ENCODE results near the gene GGT1.
"Not testable (repeated sequence)": the region's sequence is repeated elsewhere in the genome, so short reads cannot be mapped to it uniquely, and the experiment has no call there.

Gene GGT1

DNA sequence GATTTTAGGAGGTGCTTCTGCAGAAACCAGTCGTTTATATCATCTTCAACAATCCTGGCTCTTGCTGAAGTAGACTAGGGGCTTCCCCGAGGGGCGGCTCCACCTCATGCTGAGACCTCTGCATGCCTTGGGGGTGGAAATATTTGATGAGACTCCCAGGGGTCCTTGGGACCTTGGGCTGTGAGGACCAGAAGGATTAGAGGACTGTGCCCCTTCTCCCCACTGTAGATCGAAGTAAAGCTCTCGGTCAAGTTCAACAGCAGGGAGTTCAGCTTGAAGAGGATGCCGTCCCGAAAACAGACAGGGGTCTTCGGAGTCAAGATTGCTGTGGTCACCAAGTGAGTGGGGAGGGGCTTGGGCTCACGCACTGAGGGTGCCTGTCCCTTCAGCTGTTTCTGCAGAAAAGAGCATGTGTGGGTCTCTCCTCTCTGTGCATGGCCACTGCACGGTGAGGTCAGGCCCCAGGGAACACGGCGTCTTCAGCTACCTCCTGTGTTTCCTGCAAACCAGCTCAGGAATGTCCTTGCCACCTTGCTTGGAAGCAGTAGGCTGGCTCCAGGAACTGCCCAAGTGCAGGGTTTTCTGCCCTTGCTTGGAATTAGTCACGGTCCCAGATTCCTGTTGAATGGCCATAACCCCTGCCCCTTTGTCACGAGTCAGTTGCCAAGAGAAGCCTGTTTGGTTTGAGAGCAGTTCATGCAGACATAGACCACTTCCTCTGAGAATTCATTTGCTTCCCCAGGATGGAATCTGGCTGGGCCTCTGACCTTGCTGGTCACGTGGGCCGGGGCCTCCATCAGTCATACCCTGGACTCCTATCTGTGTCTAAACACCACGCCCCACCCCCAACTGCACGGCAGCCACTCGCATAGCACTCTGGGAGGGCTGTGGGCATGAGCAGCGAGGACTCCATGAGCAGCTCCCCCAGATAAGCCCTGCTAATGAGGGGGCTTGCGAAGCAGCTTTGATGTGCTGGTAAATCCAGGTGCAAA is 42.7 kb downstream of the GGT1 start:
- not testable (repeated sequence) for H3K27me3 ChIP-seq (ENCODE audit: insufficient read depth, low read length); H3K4me3 ChIP-seq (ENCODE audit: low read depth, low read length); H2AFZ ChIP-seq (ENCODE audit: low read length, unreplicated experiment); H3K4me1 ChIP-seq (ENCODE audit: control insufficient read depth, insufficient read depth, low read length, unreplicated experiment); H3K36me3 ChIP-seq (ENCODE audit: insufficient read depth, low read length); H3K79me2 ChIP-seq (ENCODE audit: control insufficient read depth, insufficient read depth, low read length, unreplicated experiment); H3K27ac ChIP-seq (ENCODE audit: low read depth, low read length)

- not testable (repeated sequence) for H3K4me1 ChIP-seq (ENCODE audit: control insufficient read depth, insufficient read depth, low read length, unreplicated experiment); H3K36me3 ChIP-seq (ENCODE audit: insufficient read depth, low read length); H2AFZ ChIP-seq (ENCODE audit: low read length, unreplicated experiment); H3K79me2 ChIP-seq (ENCODE audit: control insufficient read depth, insufficient read depth, low read length, unreplicated experiment); H3K4me3 ChIP-seq (ENCODE audit: low read depth, low read length); H3K27ac ChIP-seq (ENCODE audit: low read depth, low read length); H3K27me3 ChIP-seq (ENCODE audit: insufficient read depth, low read length)
These were observed 43.8 kb downstream of the GGT1 start for GRCh38 chr22:24646756-24647155.

- not testable (repeated sequence) for H3K27ac ChIP-seq (ENCODE audit: low read depth, low read length); H3K4me1 ChIP-seq (ENCODE audit: control insufficient read depth, insufficient read depth, low read length, unreplicated experiment); H3K27me3 ChIP-seq (ENCODE audit: insufficient read depth, low read length); H3K79me2 ChIP-seq (ENCODE audit: control insufficient read depth, insufficient read depth, low read length, unreplicated experiment); H3K36me3 ChIP-seq (ENCODE audit: insufficient read depth, low read length); H2AFZ ChIP-seq (ENCODE audit: low read length, unreplicated experiment); H3K4me3 ChIP-seq (ENCODE audit: low read depth, low read length)
These were observed 46.4 kb downstream of the GGT1 start for GRCh38 chr22:24649371-24649770.

GRCh38 chr22:24650884-24651283 is 47.9 kb downstream of the GGT1 start:
- not testable (repeated sequence) for H3K36me3 ChIP-seq (ENCODE audit: insufficient read depth, low read length); H3K79me2 ChIP-seq (ENCODE audit: control insufficient read depth, insufficient read depth, low read length, unreplicated experiment); H3K27ac ChIP-seq (ENCODE audit: low read depth, low read length); H3K27me3 ChIP-seq (ENCODE audit: insufficient read depth, low read length); H3K4me1 ChIP-seq (ENCODE audit: control insufficient read depth, insufficient read depth, low read length, unreplicated experiment); H2AFZ ChIP-seq (ENCODE audit: low read length, unreplicated experiment); H3K4me3 ChIP-seq (ENCODE audit: low read depth, low read length)

- H2AFZ ChIP-seq (ENCODE audit: low read length, unreplicated experiment); H3K27me3 ChIP-seq (ENCODE audit: insufficient read depth, low read length); H3K4me3 ChIP-seq (ENCODE audit: low read depth, low read length); H3K36me3 ChIP-seq (ENCODE audit: insufficient read depth, low read length); H3K4me1 ChIP-seq (ENCODE audit: control insufficient read depth, insufficient read depth, low read length, unreplicated experiment); H3K27ac ChIP-seq (ENCODE audit: low read depth, low read length); H3K79me2 ChIP-seq (ENCODE audit: control insufficient read depth, insufficient read depth, low read length, unreplicated experiment): not testable (repeated sequence)
These were observed 62.4 kb downstream of the GGT1 start for GRCh38 chr22:24665395-24665794.

GRCh38 chr22:24667904-24668303 is 64.9 kb downstream of the GGT1 start:
- not testable (repeated sequence) for H3K4me3 ChIP-seq (ENCODE audit: low read depth, low read length)

DNA sequence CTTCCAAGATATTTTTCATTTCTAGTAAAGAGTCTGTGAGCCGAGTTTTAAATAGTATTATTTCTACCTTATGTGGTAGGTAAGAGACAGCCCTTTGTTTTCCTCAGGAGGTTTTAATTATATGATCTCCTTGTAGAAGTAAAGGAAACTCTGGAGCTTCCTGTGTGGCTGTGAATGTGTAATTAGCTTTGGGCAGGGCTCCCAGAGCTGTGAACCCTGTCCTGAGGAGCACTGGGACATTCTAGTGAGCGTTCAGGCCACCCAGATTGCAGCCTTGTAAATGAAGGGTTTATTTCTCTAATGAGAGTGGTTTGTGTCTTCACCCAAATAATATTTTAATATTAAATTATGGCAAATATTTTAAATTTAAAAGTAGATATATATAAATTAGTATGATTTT is 69.5 kb downstream of the GGT1 start:
- H3K79me2 ChIP-seq (ENCODE audit: control insufficient read depth, insufficient read depth, low read length, unreplicated experiment); H3K27ac ChIP-seq (ENCODE audit: low read depth, low read length); H3K4me3 ChIP-seq (ENCODE audit: low read depth, low read length); H3K36me3 ChIP-seq (ENCODE audit: insufficient read depth, low read length); H3K27me3 ChIP-seq (ENCODE audit: insufficient read depth, low read length); H3K4me1 ChIP-seq (ENCODE audit: control insufficient read depth, insufficient read depth, low read length, unreplicated experiment); H2AFZ ChIP-seq (ENCODE audit: low read length, unreplicated experiment): not testable (repeated sequence)

More at GRCh38 chr22:24667904-24668303, 64.9 kb downstream of the GGT1 start:
- H2AFZ ChIP-seq (ENCODE audit: low read length, unreplicated experiment); H3K27ac ChIP-seq (ENCODE audit: low read depth, low read length); H3K79me2 ChIP-seq (ENCODE audit: control insufficient read depth, insufficient read depth, low read length, unreplicated experiment); H3K4me1 ChIP-seq (ENCODE audit: control insufficient read depth, insufficient read depth, low read length, unreplicated experiment); H3K36me3 ChIP-seq (ENCODE audit: insufficient read depth, low read length); H3K27me3 ChIP-seq (ENCODE audit: insufficient read depth, low read length): not testable (repeated sequence)
